Mucosa of descending colon (tissue), 3 donors: ENCODE results near the gene SAMD11. TPM values are rescaled to one million over a fixed set of nuclear protein-coding genes. Genes with fewer than 3 reads are reported as not detected.
A peak's percentile ranks its signal among the peaks of the same experiment; 100 is the strongest.

Experiments used
- ATAC-seq: fragments of 200-7000 bp; cut with Tn5 transposase; one replicate; pipeline ENCODE4 v1.9.1; 2020; ENCODE audit warnings: mild to moderate bottlenecking, moderate library complexity
- DNase-seq, 3 donors: peaks; one replicate each; pipeline ENCODE4 v3.0.0-alpha.2; 2020
- H3K36me3 ChIP-seq: fragments of 200-600 bp; one replicate; pipeline ENCODE4 v1.8.0; 2021; ENCODE audit warnings: low read depth, mild to moderate bottlenecking
- H3K4me1 ChIP-seq: fragments of 200-600 bp; one replicate; pipeline ENCODE4 v1.8.0; 2021; ENCODE audit warnings: low read depth, mild to moderate bottlenecking
- H3K4me3 ChIP-seq: fragments of 200-600 bp; one replicate; pipeline ENCODE4 v1.8.0; 2021; ENCODE audit warnings: mild to moderate bottlenecking
- H3K9me3 ChIP-seq: fragments of 200-600 bp; one replicate; pipeline ENCODE4 v1.8.0; 2021; ENCODE audit warnings: mild to moderate bottlenecking
- CTCF ChIP-seq: fragments of 200-600 bp; IDR thresholded peaks from one replicate; pipeline ENCODE4 v1.8.0; 2022; ENCODE audit warnings: antibody characterized with exemption, mild to moderate bottlenecking
- intact Hi-C, 2 donors: fragments of 100-400 bp; cut with DNase I in 1 of 2; cut with micrococcal nuclease in 1 of 2; formaldehyde crosslinking; loops; one replicate each; pipeline versions ENCODE4 v1.11.0 to v1.11.1; 2022; cut with DNase I, micrococcal nuclease
- total RNA-seq, 3 donors: library from RNA; stranded (reverse); fragmentation: NEBNext Ultra II Directional in 2 of 3; extraction: Animal tissue kit (Norgen Biotek cat#: 25700) in 2 of 3; gene quantifications; one replicate each; pipeline versions ENCODE4 v1.2.1 to v1.2.4, GENCODE V29; 2021 to 2023
- donor health status: DM: no; HTN: no; CAD: no; lungs with moderate emphysema.
- donor health status: DM: no; HTN: no; CAD: no.
- donor health status: DM: no; HTN: yes; CAD: no.

SAMD11 gene
- total RNA-seq, 3 donors from 2014 or later, result 2.2 to 4.3 (median 2.7) TPM

DNA sequence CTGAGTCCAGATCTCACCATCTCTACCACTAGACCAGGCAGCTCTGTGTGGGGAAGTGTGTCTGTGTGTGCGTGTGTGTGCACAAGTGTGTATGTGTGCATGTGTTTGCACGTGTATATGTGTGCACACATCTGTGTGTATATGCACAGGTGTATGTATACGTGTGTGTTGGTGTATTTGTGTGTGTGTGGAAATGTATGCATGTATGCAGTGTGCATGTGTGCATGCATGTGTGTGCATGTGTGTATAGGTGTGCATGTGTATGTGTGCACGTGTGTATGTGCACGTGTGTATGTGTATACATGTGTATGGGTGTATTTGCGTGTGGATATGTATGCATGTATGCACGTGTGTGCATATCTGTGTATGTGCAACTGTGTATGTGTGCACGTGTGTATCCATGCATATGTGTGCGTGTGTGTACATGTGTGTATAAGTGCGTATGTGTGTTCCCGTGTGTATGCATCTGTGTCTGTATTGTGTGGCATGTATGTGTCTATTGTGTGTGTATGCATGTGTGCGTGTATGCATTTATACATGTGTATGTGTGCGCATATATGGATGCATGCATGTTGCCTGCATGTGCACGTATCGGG lies 45.6 kb downstream of the SAMD11 start:
- intact Hi-C loops, result no loop called here
- no peak for ATAC-seq

DNA sequence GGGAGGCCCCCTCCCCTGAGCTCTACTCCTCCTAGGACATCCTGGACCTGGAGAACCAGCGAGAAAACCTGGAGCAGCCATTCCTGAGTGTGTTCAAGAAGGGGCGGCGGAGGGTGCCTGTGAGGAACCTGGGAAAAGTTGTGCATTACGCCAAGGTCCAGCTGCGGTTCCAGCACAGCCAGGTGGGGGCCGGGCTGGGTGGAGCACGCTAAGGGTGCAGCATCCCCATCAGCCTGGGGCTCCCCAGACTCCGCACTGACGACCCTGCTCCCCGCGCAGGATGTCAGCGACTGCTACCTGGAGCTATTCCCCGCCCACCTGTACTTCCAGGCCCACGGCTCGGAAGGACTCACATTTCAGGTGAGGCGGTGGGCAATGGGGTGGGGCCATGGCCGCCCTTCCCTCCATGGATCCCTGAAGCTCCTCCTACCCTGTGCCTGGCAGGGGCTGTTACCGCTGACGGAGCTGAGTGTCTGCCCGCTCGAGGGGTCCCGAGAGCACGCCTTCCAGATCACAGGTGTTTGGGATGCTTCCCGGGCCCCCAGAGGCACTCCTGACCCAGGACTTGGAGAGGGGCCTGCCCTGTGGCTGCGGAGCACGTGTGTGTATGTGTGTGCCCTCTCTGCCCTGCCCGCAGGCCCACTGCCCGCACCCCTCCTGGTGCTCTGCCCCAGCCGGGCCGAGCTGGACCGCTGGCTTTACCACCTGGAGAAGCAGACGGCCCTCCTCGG lies 46.7 kb downstream of the SAMD11 start:
- intact Hi-C loops, result no loop called here
- H3K9me3 ChIP-seq, result no peaks in the 10 kb centered on the region
- ATAC-seq (no peak), DNase-seq (no peak)
- H3K4me3 ChIP-seq, result no peak overlapping the region
- no peaks in the 10 kb centered on the region for H3K36me3 ChIP-seq
- TF ChIP-seq CTCF, result no peak
- H3K4me1 ChIP-seq, result peaks cover 14% of the 10 kb centered on the region

More for the DNA sequence above, 45.6 kb downstream of the SAMD11 start:
- no peak for DNase-seq
- H3K4me3 ChIP-seq, result no peak overlapping the region
- H3K4me1 ChIP-seq, result peaks cover 14% of the 10 kb centered on the region
- no peaks in the 10 kb centered on the region for H3K9me3 ChIP-seq
- TF ChIP-seq CTCF, result no peak
- no peaks in the 10 kb centered on the region for H3K36me3 ChIP-seq

DNA sequence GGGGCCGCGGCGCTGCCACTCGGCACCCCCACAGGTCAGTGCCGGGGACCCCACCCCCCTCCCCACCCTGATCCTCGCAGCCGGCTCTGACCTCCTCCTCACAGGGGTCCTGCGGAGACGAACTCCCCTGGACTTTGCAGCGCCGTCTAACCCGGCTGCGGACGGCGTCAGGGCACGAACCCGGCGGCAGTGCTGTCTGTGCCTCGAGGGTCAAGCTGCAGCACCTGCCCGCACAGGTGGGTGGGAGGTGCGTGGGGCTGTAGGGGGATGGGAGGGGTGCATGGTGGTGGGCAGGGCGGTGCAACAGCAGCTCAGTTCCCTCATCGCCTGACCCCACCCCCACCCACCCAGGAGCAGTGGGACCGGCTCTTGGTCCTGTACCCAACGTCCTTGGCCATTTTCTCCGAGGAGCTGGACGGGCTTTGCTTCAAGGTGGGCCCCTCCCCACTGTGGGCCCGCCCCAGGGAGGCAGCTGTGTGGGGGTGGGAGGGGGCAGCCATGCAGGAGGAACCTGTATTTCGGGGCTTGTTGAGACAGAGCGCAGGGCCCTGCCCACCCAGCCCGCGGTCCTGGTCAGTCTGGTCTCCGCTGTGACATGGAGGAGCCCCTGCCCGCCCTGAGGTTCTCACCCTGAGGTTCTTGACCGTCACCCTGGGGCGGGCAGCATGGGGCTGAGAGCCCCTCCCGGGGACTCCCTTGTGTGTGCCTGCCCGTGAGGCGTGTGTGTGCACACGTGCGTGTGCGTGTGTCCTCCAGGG lies 47.4 kb downstream of the SAMD11 start:
- H3K9me3 ChIP-seq, result no peaks in the 10 kb centered on the region
- H3K36me3 ChIP-seq, result no peaks in the 10 kb centered on the region
- no peak for ATAC-seq
- H3K4me3 ChIP-seq, result no peak overlapping the region
- intact Hi-C loops, result no loop called here
- peak in 1 of 3 donors; percentile 41 for DNase-seq
- TF ChIP-seq CTCF, result no peak
- H3K4me1 ChIP-seq, result peaks cover 11% of the 10 kb centered on the region

GRCh38 chr1:971751-972506 lies 48.2 kb downstream of the SAMD11 start:
- H3K36me3 ChIP-seq, result no peaks in the 10 kb centered on the region
- H3K9me3 ChIP-seq, result no peaks in the 10 kb centered on the region
- intact Hi-C loops, result no loop called here
- no peak overlapping the region for H3K4me3 ChIP-seq
- no peak for TF ChIP-seq CTCF
- peaks cover 8% of the 10 kb centered on the region for H3K4me1 ChIP-seq
- no peak for DNase-seq
- ATAC-seq, result no peak

GRCh38 chr1:972726-973458 lies 49.2 kb downstream of the SAMD11 start:
- H3K4me3 ChIP-seq, result no peak overlapping the region
- peaks cover 5% of the 10 kb centered on the region for H3K4me1 ChIP-seq
- ATAC-seq (no peak), DNase-seq (peak in 1 of 3 donors; percentile 41)
- intact Hi-C loops, result no loop called here
- H3K36me3 ChIP-seq, result no peaks in the 10 kb centered on the region
- TF ChIP-seq CTCF, result no peak
- no peaks in the 10 kb centered on the region for H3K9me3 ChIP-seq
